ENCODE data around the gene FBL. TPM values are rescaled to one million over a fixed set of nuclear protein-coding genes. Genes with fewer than 3 reads are reported as not detected.

The FBL gene
- total RNA-seq, 1 experiment from 2014 or later: 376 TPM

Other genes starting within 250 kb of the FBL start
- not detected in 2 replicates for gene LGALS13, start 243.9 kb downstream of the FBL start, total RNA-seq (2014; rRNA removed; shearing (Covaris generic))
- not detected in 2 replicates for gene LGALS16, start 190.5 kb downstream of the FBL start, total RNA-seq (2014; rRNA removed; shearing (Covaris generic))
- gene LGALS14, start 141.9 kb downstream of the FBL start, total RNA-seq (2014; rRNA removed; shearing (Covaris generic)): not detected in 2 replicates
- not detected in 2 replicates for gene CLC, start 108.3 kb downstream of the FBL start, total RNA-seq (2014; rRNA removed; shearing (Covaris generic))
- not detected in 2 replicates for gene LEUTX, start 67.5 kb downstream of the FBL start, total RNA-seq (2014; rRNA removed; shearing (Covaris generic))
- 5.4 and 6.9 TPM in 2 replicates for gene DYRK1B, start 12.2 kb downstream of the FBL start, total RNA-seq (2014; rRNA removed; shearing (Covaris generic))
- 0.10 and 0.22 TPM in 2 replicates for gene FCGBP, start 88.3 kb upstream of the FBL start, total RNA-seq (2014; rRNA removed; shearing (Covaris generic))
- 153 and 227 TPM in 2 replicates for gene PSMC4, start 124.8 kb upstream of the FBL start, total RNA-seq (2014; rRNA removed; shearing (Covaris generic))
- gene ZNF546, start 150.7 kb upstream of the FBL start, total RNA-seq (2014; rRNA removed; shearing (Covaris generic)): 1.2 and 2.8 TPM in 2 replicates
- 1.4 and 1.7 TPM in 2 replicates for gene ZNF780B, start 209.9 kb upstream of the FBL start, total RNA-seq (2014; rRNA removed; shearing (Covaris generic))
- gene ZNF780A, start 244.6 kb upstream of the FBL start, total RNA-seq (2014; rRNA removed; shearing (Covaris generic)): 7.0 and 9.9 TPM in 2 replicates